NCI-H2029 treated with DMSO at 0.1 percent for 48 hours (cell line): ENCODE data around the gene ATRNL1.
"Not testable (repeated sequence)": the region's sequence is repeated elsewhere in the genome, so short reads cannot be mapped to it uniquely, and the experiment has no call there.

ENCODE experiments used
- DNase-seq: peaks from one replicate; lab custom pipeline; 2025; lab: John Stamatoyannopoulos, UW

ATRNL1 gene

DNA sequence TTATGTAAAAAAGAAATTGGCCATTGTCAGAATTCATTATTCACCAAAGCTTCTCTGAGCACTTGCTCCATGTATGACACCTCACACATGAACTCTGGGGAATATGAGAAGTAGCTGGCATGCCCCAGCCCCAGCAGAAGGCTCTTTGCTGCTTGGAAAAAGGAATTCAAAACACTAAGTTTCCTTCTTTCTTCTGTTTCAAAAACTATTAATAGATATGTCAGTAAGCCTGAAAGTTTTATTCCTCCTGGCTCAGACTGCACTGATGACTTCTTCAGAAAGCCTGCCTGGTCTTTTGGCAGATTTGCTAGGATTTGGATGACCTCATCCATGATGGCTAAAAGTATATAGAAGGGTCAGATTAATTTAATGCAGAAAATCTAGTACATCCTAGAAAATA lies 668.9 kb downstream of the ATRNL1 start:
- DNase-seq = no peak

DNA sequence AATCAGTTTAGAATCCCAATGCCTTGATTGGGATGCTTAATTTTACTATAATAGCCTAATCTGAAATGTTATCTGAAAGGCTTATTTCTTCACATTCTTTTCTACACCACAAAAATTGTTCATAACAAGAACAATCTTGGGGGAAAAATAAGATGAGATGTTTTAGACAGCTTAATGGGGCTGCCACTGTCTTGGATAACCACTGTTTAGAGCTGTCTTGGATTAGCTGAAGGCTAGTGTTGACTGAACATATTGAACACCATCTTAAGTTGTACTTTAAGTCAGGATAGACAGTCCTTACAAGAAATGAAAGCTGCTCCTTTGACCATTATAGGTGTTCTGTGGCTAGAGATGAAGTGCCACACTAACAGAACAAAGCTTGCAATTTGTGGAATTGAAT lies 678.6 kb downstream of the ATRNL1 start:
- no peak for DNase-seq

DNA sequence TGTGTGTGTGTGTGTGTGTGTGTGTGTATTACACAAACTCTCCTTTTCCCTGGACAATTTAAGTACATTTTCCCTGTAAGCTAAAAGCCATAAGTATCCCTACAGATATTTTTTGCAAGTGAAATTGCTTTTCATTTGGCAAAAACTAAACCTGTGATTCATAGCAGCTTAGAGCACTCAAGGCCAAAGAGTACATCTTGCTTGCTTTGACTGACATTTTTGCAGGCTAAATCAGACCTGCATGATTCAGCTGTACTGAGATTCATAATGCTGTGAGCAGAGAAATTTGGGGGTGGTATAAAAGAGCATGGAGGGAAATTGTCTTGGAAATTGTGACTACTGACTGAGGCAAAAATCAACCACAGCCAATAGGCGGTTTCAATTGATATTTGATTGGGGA lies 679.4 kb downstream of the ATRNL1 start:
- DNase-seq = no peak

DNA sequence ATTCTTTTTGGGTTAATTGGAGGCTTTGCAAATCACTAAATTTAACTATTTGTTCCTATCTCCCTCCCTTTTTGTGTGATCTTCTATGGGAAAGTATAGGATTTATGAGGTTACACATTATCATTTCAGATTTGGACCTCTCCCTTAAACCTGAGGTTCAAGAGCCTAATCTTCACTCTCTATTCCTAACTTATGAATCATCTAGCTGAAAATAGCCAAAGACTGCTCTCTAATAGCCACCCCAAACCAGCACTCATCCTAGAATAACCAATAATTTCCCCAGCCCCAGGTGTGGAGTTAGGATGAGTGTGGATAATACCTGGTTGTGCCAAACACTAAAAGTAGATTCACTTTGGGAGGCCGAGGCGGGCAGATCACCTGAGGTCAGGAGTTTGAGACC lies 680.7 kb downstream of the ATRNL1 start:
- DNase-seq = no peak

DNA sequence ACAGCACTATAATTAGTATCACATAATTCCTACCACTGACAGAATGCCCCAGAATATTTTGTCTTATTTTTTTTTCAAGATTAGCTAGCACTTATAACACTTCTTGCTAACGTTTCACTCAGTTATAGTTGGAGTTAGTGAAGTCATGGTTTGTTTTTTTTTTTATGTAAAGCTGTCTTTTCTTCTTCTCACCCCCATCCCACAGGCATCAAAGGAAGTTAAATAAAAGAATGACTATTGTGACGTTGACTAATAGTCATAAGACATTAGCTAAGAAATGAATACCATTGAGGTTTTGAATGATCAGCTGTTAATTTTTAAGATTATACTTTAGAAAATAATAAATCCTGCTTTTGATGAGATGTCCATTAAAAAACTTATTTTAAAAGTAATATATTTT lies 681.6 kb downstream of the ATRNL1 start:
- DNase-seq = no peak

DNA sequence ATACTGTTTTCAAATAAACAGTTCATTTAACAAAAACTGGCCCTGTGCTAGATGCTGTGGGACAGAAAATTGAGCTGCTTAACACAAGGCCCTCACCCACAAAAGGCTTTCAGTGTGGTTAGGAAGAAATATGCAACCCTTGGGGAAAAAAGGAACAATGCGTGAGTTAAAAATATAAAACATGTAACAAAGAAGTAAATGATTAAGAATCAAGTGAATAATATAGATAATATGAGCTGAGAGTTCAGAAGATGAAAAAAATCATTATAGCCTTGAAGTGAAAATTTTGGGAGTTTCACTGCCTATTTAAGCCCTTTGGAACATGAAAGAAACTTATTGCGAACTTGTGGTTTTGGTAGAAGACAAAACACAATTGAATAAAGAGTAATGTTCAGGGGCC lies 684.5 kb downstream of the ATRNL1 start:
- DNase-seq = no peak

DNA sequence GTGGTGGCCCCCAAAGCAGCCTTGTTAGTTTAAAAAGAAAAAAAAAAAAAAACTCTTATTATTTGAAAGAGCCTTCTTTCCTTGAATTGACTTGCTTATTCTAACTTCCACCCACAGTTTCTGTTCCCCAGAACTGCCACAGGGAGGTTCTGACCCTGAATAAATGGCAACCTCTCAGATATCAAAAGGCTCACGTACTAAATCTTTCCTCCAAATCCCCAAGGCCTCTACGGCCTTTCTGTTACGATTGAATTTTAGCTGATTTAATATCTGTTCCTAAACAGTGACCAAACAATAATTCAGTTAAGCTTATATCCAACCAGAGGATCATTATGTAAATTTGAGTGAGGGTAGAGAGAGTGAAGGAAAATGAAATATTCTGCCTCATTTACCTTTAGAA lies 697.1 kb downstream of the ATRNL1 start:
- DNase-seq = no peak

DNA sequence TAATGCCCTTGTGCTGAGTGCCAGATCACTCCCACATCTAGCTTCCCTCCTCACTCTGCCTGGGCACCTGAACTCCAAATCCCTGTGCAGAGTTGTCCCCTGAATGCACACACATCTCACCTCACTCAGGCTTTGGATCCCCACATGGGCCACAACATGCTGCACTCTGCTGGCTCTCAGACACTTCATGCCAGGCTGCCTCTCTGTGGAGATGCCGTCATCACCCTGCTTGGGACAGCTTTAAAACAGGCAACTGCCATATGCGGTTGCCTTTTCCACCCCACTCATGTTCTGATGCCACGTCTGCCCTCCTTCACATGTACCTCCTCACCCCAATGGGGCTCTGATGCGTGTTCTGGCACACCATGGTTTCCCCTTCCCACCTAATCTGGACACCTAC lies 702.8 kb downstream of the ATRNL1 start:
- DNase-seq = no peak

DNA sequence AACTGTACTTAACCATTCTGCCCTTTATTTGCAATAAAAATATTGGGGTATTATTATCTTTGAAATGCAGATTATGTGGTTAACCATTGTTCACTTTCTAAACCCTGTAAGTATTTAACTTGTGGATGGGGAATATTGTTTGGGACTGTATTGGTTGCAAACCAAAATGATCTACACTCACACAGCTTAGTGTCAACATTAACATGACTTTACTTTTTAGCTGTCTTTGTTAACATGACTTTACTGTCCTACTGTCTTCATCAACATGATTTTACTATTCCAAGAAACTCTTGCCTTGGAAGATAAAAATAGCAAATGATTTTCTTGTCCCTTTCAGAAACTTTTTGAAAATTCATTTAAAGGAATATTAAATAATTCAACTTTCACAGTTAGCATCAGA lies 708.3 kb downstream of the ATRNL1 start:
- no peak for DNase-seq

DNA sequence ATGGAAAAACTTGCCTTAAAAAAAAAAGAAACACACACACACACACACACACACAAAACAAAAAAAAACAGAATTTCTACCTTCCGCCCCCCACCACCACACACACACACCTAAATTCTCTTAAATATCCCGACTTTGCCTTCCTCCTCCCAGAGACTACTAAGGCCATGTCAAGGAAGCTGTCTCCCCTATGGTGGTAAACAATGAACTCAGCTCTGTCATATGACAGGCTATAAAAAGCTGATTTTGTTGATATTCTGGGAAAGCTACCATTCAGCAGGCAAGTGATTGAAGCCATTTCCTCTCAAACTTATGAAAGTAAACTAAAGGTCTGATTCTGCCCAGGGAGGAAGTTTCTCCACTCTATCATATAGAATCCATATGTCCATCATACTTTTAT lies 708.8 kb downstream of the ATRNL1 start:
- no peak for DNase-seq

DNA sequence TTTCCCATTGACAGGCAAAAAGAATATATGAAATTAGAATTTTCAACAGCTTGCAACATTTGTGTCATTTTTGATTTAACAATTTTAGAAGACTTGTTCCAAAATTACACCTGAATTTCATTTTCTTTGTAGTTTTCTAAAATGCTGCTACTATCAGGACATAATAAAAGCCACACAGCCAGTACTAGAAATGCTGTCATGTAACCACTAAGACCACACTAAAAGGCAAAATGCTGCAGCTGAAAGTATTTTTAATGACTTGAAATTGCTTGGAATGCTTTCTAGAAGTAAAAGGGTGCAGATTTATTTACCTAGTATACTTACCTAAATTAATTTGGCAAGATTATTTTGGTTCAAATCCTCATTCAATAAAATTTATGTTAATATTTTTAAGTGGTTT lies 709.7 kb downstream of the ATRNL1 start:
- no peak for DNase-seq

DNA sequence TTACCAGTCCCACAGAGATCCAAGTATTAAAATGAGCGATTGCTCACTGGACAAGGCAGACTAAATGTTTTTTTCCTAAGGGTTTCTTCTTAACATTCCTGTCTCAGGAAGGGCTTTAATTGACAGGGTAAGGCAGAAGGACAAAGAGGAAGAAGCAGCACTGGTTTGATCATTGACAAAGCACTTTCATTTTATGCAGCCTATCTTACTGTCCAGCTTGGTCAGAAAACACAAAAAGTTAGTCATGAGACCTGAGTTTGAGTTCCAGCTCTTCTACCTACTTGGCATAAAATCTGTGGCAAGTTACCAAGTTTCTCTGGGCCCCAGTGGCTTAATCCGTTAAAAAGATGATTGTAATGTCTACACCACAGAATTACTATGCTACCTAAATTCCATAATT lies 721.4 kb downstream of the ATRNL1 start:
- DNase-seq = no peak

DNA sequence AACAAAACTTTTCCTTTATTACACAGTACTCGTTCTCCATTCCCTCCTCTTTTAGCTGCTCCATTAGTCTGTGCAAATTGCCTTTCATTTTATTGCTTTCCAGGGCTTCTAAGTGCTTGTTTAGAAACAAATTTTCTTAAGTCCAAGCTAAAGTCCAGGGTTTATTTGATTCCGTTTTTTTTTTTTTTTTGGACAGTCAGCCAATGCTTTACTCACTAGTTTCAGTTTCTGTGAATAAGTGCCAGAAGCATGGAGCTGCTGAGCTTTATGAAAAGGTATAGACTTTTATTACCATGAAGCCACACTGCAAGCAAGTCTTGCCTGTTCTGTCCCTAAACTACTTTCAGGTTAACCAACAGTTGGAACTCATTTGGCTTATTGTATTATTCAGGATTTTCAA lies 724.8 kb downstream of the ATRNL1 start:
- DNase-seq = no peak

DNA sequence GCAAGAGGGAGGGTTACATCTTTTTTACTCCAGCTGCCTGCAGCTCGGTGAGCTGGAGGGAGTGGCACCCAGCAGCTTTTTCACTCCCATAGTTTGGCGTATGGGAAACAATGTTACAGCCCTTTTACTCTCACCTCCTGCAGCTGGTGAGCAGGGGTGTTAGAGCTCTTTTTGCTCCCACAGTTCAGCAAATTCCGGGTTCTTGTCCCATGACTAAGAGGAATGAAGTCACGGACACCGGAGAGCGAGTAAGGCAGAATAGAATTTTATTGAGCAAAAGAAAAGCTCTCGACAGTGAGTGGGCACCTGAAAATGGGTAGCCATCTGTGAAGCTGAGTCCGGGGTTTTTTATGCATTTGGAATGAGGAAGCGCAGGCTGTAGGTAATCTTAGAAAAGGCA lies 733.2 kb downstream of the ATRNL1 start:
- DNase-seq = no peak

DNA sequence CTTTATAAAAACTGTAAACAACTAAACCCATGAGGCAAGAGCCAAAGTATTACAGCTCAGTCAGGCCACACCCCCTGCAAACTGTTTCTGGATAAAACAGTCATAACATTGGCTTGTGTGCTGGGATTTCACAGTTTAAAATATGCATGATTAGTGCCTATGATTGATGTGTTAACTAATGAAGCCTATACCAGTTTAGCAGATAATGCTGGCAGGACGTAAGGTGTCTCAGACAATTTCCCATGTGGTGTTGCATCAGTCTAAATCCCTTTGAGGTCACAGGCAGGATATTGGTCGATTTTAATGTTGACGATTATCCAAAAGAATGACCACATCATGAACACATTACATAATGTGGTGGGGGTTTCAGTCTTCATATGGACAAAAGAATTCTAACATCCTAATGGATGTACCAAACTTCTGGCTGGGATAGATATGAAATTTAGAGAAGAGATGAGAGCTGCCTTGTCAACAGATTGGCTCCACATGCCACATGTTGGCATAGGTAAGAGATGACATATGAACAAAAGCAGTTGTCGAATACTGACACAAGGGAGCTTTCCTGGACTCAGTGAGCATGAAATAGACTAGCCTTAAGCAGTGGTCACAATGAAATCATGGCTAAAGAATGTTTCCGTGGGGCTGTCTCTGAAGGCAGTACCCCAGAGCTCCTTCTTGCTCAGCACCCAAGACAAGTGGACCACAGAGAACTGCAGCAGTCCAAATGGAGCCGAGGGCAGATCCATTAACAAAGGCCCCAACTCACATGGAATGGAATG lies 734.3 kb downstream of the ATRNL1 start:
- DNase-seq = no peak

DNA sequence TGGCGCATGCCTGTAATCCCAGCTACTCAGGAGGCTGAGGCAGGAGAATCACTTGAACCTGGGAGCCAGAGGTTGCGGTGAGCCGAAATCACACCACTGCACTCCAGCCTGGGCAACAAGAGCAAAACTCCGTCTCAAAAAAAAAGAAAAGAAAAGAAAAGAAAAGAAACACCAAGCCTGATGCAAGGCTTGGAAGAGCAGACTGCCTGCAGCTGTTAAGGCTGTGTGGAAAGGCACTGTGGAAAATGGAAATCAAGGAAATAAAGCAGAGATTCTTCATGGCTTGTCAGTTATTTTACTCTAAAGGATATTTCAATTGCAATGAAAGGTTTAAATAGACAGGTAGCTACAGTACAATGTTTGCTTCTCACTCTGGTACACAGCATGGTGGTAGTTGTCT lies 735.0 kb downstream of the ATRNL1 start:
- DNase-seq = not testable (repeated sequence)

DNA sequence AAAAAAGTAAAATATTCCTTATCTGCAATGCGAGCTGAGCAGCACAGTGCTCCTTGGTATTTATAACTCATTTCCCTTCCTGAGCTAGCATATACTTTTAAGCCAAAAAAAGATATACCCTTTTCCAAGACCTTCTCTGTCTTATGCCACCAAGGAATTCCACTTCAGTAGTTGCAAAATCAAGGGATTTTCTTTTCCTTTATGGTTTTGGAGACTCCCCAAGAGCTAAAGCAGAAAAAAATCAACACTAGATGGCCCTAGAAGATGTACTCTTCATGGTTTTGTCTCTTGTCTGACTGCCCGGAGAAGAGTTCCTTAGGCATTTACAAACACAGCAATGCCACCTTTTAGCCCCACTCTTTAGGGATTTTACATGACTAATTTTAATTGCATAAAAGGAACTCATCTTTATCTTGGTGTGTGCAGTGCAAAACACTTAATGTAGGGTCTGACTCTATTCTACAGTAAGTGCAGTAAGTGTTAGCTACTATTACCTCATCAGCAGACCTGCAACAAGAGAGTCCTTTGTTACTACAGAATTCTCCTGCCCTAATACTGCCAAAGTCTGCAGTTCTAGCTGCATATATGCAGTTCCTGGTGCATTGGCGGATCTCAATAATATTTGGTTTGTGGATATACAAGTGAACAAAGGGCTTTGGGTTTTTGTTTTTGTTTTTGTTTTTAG lies 736.5 kb downstream of the ATRNL1 start:
- DNase-seq = no peak

DNA sequence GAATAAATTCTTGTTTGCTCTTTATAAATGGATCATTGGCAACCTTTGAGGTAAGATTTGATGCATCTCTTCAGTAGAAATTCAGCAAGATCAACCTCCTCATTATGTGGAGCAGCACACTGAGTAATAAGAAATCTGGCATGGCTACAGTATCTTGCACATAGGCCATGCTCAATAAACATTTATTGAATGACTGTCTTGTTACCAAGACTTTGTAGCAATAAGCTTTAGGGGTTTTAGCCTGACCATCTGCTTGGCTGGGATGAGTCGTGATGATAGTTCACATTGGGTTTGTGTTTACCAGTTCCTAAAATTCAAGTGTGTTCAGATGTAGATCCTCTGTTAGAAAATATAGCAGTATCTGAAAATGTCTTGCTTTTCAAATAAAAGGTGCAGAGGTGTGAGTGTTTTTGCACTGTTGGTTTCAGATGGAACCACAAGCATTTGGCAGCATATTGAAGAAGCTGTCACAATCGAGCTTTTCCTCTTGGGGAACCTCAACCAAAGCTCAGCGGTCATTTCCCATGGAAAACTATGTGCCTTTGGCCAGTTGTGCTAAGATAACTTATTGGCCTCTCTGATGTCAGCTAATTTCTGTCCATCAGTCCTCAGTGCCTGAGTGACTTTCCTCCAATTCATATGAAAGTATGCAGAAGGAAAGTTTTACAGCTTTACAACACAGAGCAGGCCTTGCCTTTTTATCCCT lies 737.3 kb downstream of the ATRNL1 start:
- no peak for DNase-seq

DNA sequence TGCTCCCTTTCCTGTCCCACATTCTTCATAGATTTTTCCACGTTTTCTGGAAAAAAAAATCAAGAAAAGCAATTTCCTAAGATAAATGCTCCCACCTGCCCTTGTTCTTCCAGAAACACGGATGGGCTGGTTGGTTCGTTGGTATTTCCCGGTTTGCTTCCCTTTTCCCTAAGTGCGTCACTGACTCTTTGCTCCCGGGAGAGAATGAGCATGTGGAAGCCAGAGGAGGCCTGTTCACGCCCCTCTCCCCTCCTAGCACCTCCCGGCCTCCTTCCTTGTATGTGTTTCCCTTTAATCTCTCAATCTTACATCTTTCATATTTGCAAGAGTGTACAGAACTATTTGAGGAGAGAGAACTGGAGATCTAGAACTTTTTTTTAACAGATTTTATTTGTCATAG lies 737.9 kb downstream of the ATRNL1 start:
- DNase-seq = no peak

DNA sequence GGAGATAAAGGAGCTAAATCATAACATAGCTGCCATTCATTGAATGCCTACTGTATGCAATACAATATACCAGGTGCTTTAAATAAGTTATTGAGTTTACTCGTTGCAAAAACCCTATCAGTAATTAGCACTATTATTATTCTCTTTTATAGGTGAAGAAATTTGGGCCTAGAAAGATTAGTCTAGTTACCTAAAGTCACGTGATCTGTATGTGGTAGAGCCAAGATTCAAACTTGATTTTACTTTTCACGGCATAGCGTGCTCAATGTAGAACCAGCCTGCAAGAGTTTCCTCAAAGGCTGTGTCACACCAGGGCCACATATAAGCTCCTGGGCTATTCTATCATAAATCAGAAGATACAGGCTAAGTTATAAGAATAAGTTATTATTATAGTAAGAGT lies 740.0 kb downstream of the ATRNL1 start:
- no peak for DNase-seq

DNA sequence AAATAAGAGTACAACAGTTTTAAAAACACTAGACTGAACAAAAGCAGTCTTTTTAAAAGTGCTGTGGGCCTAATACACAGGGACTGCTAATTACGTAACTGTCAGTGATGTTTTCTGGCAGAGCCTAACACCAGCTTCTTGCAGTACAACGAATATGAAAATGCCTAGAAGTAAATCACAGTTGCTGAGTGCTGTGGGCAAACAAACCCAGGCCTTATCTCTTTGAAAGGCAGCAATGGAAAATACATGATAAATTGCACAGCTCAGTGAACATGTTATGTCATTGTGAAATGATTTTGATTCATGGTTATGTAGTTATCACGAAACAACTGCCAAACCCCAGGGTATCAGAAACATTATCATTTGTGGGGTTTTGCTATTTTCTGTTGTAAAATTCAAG lies 751.4 kb downstream of the ATRNL1 start:
- no peak for DNase-seq

DNA sequence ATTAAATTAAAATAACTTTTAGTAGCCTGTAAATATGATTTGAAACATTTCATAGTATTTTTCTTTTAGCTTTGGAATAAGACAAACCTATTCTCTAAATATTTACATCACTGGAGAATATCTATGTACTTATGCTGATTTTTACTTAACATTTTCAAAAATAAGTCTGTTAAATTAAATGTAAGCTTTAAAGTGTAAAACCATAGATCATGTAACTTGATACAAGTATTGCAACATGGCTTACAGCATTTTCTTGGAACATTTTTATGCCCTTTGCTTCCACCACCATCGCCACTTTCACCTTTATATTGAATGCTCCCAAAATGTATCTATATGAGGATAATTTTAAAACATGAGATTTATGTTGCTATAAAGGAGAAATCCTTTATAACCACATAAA lies 752.8 kb downstream of the ATRNL1 start:
- DNase-seq = no peak

DNA sequence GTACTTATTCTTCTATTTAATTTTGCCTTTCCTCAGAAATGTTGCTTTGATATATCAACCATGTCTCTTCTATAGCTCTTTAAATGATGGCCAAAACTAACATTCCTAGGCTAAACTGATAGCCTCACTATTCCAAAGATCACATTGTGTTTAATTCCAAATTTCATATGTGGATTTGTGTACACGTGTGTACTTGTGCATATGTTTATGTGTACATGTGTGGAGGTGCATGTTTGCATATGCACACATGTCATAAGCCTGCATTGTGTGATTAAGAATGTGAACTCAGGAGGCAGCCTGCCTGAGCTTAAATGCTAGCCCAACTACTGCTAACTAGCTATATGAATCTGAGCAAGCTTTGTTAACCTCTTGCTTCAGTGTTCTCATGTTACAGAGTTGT lies 753.4 kb downstream of the ATRNL1 start:
- DNase-seq = no peak
